K562 (cell line): Measurements from ENCODE around the gene KPNA3. TPM values are rescaled to one million over a fixed set of nuclear protein-coding genes. Genes with fewer than 3 reads are reported as not detected.

Source experiments
- ATAC-seq: fragments of 200-7000 bp; cut with Tn5 transposase; 3 replicates; pipeline ENCODE4 v1.9.1; 2020; ENCODE audit warnings: moderate library complexity
- BruUV-seq: library from RNA; stranded (reverse); fragments of 400-500 nt; replicated peaks from 2 replicates; lab custom pipeline; 2021; lab: Mats Ljungman, UMichigan
- CTCF ChIA-PET: fragments of 300-600 bp; formaldehyde crosslinking; extraction: SDS; loops from one replicate; lab custom pipeline; 2021; ENCODE audit warnings: low intra/inter-chr PET ratio; lab: Yijun Ruan, JAX
- POLR2A ChIA-PET: fragments of 300-600, 350-650 bp; sonication (Branson Sonifier 250); formaldehyde crosslinking; extraction: SDS; loops from one replicate; lab custom pipeline; 2021; ENCODE audit warnings: antibody characterized with exemption, inconsistent platforms; lab: Yijun Ruan, JAX
- DNase-seq, 4 experiments: peaks; one replicate each; pipeline versions ENCODE4 v3.0.0 to v3.0.0-alpha.2; 2011 to 2018; ENCODE audit warnings: low spot score in 3 of 4, mixed read lengths in 3 of 4; ENCODE audit errors: extremely low read depth in 1 of 4
- FAIRE-seq: peaks from 2 replicates; lab custom pipeline; 2011; peaks lifted over from hg19 to GRCh38; lab: Jason Lieb, UNC
- H2AFZ ChIP-seq: 2 replicates; pipeline ENCODE4 v1.6.0; 2011; ENCODE audit warnings: low read depth, low read length, control low read depth, inconsistent platforms
- H3K27ac ChIP-seq: fragments of 200-600 bp; 3 replicates; pipeline ENCODE4 v1.8.0; 2011; ENCODE audit warnings: low read depth, mild to moderate bottlenecking, control low read depth, inconsistent platforms, low read length, moderate library complexity, mixed read lengths; ENCODE audit errors: extremely low read depth
- H3K27me3 ChIP-seq, 2 experiments: fragments of 300-600 bp in 1 of 2; 2 replicates in 1 of 2; 3 replicates in 1 of 2; pipeline versions ENCODE4 v1.6.0 to v1.8.0; 2011; ENCODE audit warnings: inconsistent platforms in 2 of 2, low read length in 2 of 2, mild to moderate bottlenecking in 1 of 2, mixed read lengths in 1 of 2, moderate library complexity in 1 of 2; ENCODE audit not compliant: control insufficient read depth in 2 of 2, insufficient read depth in 2 of 2
- H3K36me3 ChIP-seq: fragments of 300-600 bp; 3 replicates; pipeline ENCODE4 v1.8.0; 2011; ENCODE audit warnings: mild to moderate bottlenecking, low read length, inconsistent platforms; ENCODE audit not compliant: control insufficient read depth, insufficient read depth
- H3K4me1 ChIP-seq, 2 experiments: fragments of 200-600 bp in 1 of 2; replicated peaks in 1 of 2; 2 replicates in 1 of 2; 3 replicates in 1 of 2; pipeline versions ENCODE4 v1.5.1 to v1.8.0; 2011; ENCODE audit warnings: inconsistent platforms in 2 of 2, low read length in 2 of 2, mild to moderate bottlenecking in 1 of 2, mixed read lengths in 1 of 2, moderate library complexity in 1 of 2; ENCODE audit not compliant: control insufficient read depth in 2 of 2, insufficient read depth in 2 of 2
- H3K4me2 ChIP-seq: 2 replicates; pipeline ENCODE4 v1.6.1; 2011; ENCODE audit warnings: low read length, control low read depth, inconsistent platforms, mixed read lengths; ENCODE audit not compliant: insufficient read depth
- H3K4me3 ChIP-seq: fragments of 200-600 bp; sonication (generic), shearing (Covaris generic); 2 replicates; pipeline ENCODE4 v1.5.1; 2016; ENCODE audit warnings: control low read depth, inconsistent platforms
- H3K79me2 ChIP-seq: fragments of 200-600 bp; 3 replicates; pipeline ENCODE4 v1.8.0; 2011; ENCODE audit warnings: low read length, inconsistent platforms; ENCODE audit not compliant: control insufficient read depth, insufficient read depth
- H3K9ac ChIP-seq, 2 experiments: 2 replicates each; pipeline versions ENCODE4 v1.6.0 to v1.6.1; 2011; ENCODE audit warnings: low read depth in 2 of 2, low read length in 2 of 2, control low read depth in 1 of 2, inconsistent platforms in 1 of 2, mild to moderate bottlenecking in 1 of 2, mixed read lengths in 1 of 2; ENCODE audit not compliant: insufficient read depth in 1 of 2
- H3K9me1 ChIP-seq: one replicate; pipeline ENCODE4 v1.6.0; 2011; ENCODE audit warnings: inconsistent platforms, mild to moderate bottlenecking, low read length, moderate library complexity; ENCODE audit not compliant: control insufficient read depth, insufficient read depth
- H3K9me3 ChIP-seq: replicated peaks from 2 replicates; pipeline ENCODE4 v1.5.1; 2011; ENCODE audit warnings: low read depth, low read length, inconsistent platforms; ENCODE audit not compliant: control insufficient read depth, insufficient read depth
- H4K20me1 ChIP-seq: replicated peaks from 2 replicates; pipeline ENCODE4 v1.6.1; 2011; ENCODE audit warnings: low read length, inconsistent platforms, mixed read lengths; ENCODE audit not compliant: control insufficient read depth, insufficient read depth
- RBBP5 ChIP-seq: fragments of 200-600 bp; sonication (generic); IDR thresholded peaks from 2 replicates; pipeline ENCODE4 v1.6.1; 2012; ENCODE audit warnings: borderline replicate concordance, mild to moderate bottlenecking, low read length, control low read depth, inconsistent platforms; ENCODE audit not compliant: insufficient read depth, poor library complexity, severe bottlenecking
- SPI1 ChIP-seq: IDR thresholded peaks from 2 replicates; pipeline ENCODE4 v1.6.1; 2011; ENCODE audit warnings: low read depth, low read length, control low read depth, borderline replicate concordance
- UBTF ChIP-seq, 2 experiments: IDR thresholded peaks; 2 replicates each; pipeline ENCODE4 v1.6.1; 2012; ENCODE audit warnings: improper control_type of control experiment in 2 of 2, low read depth in 2 of 2, low read length in 2 of 2, borderline replicate concordance in 1 of 2
- ZNF175 ChIP-seq: fragments of 200-800 bp; sonication (Bioruptor generic); IDR thresholded peaks from 2 replicates; pipeline ENCODE4 v1.6.1; 2016; ENCODE audit warnings: low read depth, mild to moderate bottlenecking, missing genetic modification characterization, missing compliant biosample characterization
- ZSCAN29 ChIP-seq: fragments of 450-650 bp; IDR thresholded peaks from 2 replicates; pipeline ENCODE4 v1.6.1; 2017
- WGBS: fragments of 100-300 bp; shearing (Covaris generic); methylation state at CpG from one replicate; pipeline ENCODE4 v1.1.6; 2016; ENCODE audit warnings: low coverage, mixed read lengths; ENCODE audit not compliant: insufficient coverage; ENCODE audit errors: missing lambda C conversion rate; 5-methylcytosine and 5-hydroxymethylcytosine counted together
- in situ Hi-C: fragments of 300-500 bp; cut with MboI; formaldehyde crosslinking; loops from 4 replicates; pipeline ENCODE4 v1.15.0; 2018; ENCODE audit warnings: inconsistent platforms, mixed read lengths
- intact Hi-C: fragments of 100-400 bp; cut with micrococcal nuclease; formaldehyde crosslinking; loops from 2 replicates; pipeline ENCODE4 v1.14.2; 2022
- polyA plus RNA-seq, 8 experiments: library from polyadenylated mRNA; depleted of rRNA in 4 of 8; stranded (reverse) in 5 of 8; unstranded in 3 of 8; fragments of >200 nt; fragmentation: Nextera tagmentation in 2 of 8; fragmentation: Illumina TruSeq in 1 of 8; extraction: Ambion mirVana in 2 of 8; extraction: Trizol in 1 of 8; gene quantifications; 2 replicates each; pipeline versions ENCODE4 v1.2.1 to v1.2.3, GENCODE V29; 2011 to 2014; ENCODE audit warnings: inconsistent platforms in 1 of 8, missing spikeins in 1 of 8
- total RNA-seq, 7 experiments: library from RNA; depleted of rRNA in 6 of 7; stranded (reverse); fragments of >200 nt in 6 of 7; fragmentation: Illumina TruSeq in 2 of 7; extraction: Trizol in 2 of 7; gene quantifications; 2 replicates each; pipeline versions ENCODE4 v1.2.1 to v1.2.3, GENCODE V29; 2011 to 2021; ENCODE audit warnings: low replicate concordance in 1 of 7
- TF ChIP-seq, protein P1 (sequence below): fragments of 250-450 bp; sonication (Bioruptor Pico); IDR thresholded peaks from 2 replicates; pipeline ENCODE4 v1.5.1; 2021; ENCODE audit warnings: mild to moderate bottlenecking

KPNA3 gene
- total and polyA plus RNA-seq, 9 of the 15 experiments (the other 6 are each of a cell fraction or from before 2014, with no cell fraction given), result 8.5 to 23.4 (median 15.7) TPM

GRCh38 chr13:49694446-49694845 lies 98.0 kb downstream of the KPNA3 start:
- no TSS peak for BruUV-seq
- Histone ChIP-seq H3K36me3 (no peaks in the 10 kb centered on the region), H3K9ac (no peak overlapping the region), H3K9me1 (no peaks in the 10 kb centered on the region), H3K27me3 (no peaks in the 10 kb centered on the region), H3K9me3 (no peaks in the 10 kb centered on the region), H3K4me2 (no peak overlapping the region), H2AFZ (no peak overlapping the region), H3K27ac (no peak overlapping the region), H3K79me2 (peaks cover 19% of the 10 kb centered on the region), H4K20me1 (no peaks in the 10 kb centered on the region), H3K4me1 (peaks cover 0 to 13% of the 10 kb centered on the region in 2 experiments; a peak in 2 of 5 replicates), H3K4me3 (no peak overlapping the region)
- ChIA-PET CTCF (no interaction called here), POLR2A (no interaction called here)
- 63% methylated on average over 1 of the region's 1 CpG for WGBS
- in situ Hi-C loops (no loop called here), intact Hi-C loops (no loop called here)
- FAIRE-seq (no peak), DNase-seq (no peak), ATAC-seq (no peak)
- TF ChIP-seq UBTF (IDR thresholded peaks at IDR 0.05; ENCODE audit: borderline replicate concordance in 1 of 2, low read depth in 2 of 2, low read length in 2 of 2), result no peak
- no peak for TF ChIP-seq RBBP5
- TF ChIP-seq ZNF175 (CRISPR knock-in tag), result no peak
- TF ChIP-seq SPI1, result 0 out of 2 replicates have a peak, but pooled peaks have one; percentile 30
- TF ChIP-seq, protein P1, sequence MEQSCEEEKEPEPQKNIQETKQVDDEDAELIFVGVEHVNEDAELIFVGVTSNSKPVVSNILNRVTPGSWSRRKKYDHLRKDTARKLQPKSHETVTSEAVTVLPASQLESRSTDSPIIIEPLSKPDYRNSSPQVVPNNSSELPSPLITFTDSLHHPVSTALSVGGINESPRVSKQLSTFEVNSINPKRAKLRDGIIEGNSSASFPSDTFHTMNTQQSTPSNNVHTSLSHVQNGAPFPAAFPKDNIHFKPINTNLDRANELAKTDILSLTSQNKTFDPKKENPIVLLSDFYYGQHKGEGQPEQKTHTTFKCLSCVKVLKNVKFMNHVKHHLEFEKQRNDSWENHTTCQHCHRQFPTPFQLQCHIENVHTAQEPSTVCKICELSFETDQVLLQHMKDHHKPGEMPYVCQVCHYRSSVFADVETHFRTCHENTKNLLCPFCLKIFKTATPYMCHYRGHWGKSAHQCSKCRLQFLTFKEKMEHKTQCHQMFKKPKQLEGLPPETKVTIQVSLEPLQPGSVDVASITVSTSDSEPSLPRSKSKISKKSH (CRISPR knock-in tag), result no peak
- TF ChIP-seq ZSCAN29, result no peak
